H9 (cell line): ENCODE measurements around the gene ZNF425. TPM values are rescaled to one million over a fixed set of nuclear protein-coding genes. Genes with fewer than 3 reads are reported as not detected.

Experiments used
- DNase-seq: peaks from one replicate; pipeline ENCODE4 v3.0.0-alpha.2; 2017
- H2AFZ ChIP-seq: one replicate; pipeline ENCODE4 v1.6.1; 2013; ENCODE audit warnings: mild to moderate bottlenecking, low read length, control low read depth, moderate library complexity
- H2AK5ac ChIP-seq: 2 replicates; pipeline ENCODE4 v1.6.1; 2013; ENCODE audit warnings: low read length, control low read depth, mixed read lengths; ENCODE audit not compliant: insufficient read length
- H2BK120ac ChIP-seq: one replicate; pipeline ENCODE4 v1.6.1; 2013; ENCODE audit warnings: low read depth, mild to moderate bottlenecking, low read length, control low read depth, inconsistent platforms; ENCODE audit not compliant: poor library complexity, severe bottlenecking
- H2BK12ac ChIP-seq: 2 replicates; pipeline ENCODE4 v1.6.1; 2013; ENCODE audit warnings: low read length, control low read depth, mixed read lengths, low read depth; ENCODE audit not compliant: insufficient read length
- H2BK15ac ChIP-seq: 2 replicates; pipeline ENCODE4 v1.6.1; 2013; ENCODE audit warnings: low read depth, low read length, control low read depth
- H2BK20ac ChIP-seq: one replicate; pipeline ENCODE4 v1.6.1; 2013; ENCODE audit warnings: low read depth, mild to moderate bottlenecking, low read length, control low read depth, inconsistent platforms; ENCODE audit not compliant: poor library complexity, severe bottlenecking
- H2BK5ac ChIP-seq: 2 replicates; pipeline ENCODE4 v1.6.1; 2013; ENCODE audit warnings: low read length, control low read depth, mixed read lengths; ENCODE audit not compliant: insufficient read length
- H3K14ac ChIP-seq: 2 replicates; pipeline ENCODE4 v1.6.1; 2013; ENCODE audit warnings: low read length, control low read depth; ENCODE audit not compliant: insufficient read depth
- H3K18ac ChIP-seq: 2 replicates; pipeline ENCODE4 v1.6.1; 2013; ENCODE audit warnings: low read depth, mild to moderate bottlenecking, mixed read lengths, low read length, control low read depth; ENCODE audit not compliant: insufficient read length
- H3K23ac ChIP-seq: 2 replicates; pipeline ENCODE4 v1.6.1; 2013; ENCODE audit warnings: low read length, control low read depth, mixed read lengths, low read depth; ENCODE audit not compliant: insufficient read length
- H3K23me2 ChIP-seq: 2 replicates; pipeline ENCODE4 v1.6.1; 2013; ENCODE audit warnings: low read depth, mild to moderate bottlenecking, mixed read lengths, low read length, control low read depth; ENCODE audit not compliant: insufficient read length, poor library complexity, severe bottlenecking
- H3K27ac ChIP-seq: 2 replicates; pipeline ENCODE4 v1.5.1; 2013; ENCODE audit warnings: low read length, control low read depth, mixed read lengths, low read depth; ENCODE audit not compliant: insufficient read length
- H3K27me3 ChIP-seq: 2 replicates; pipeline ENCODE4 v1.6.1; 2013; ENCODE audit warnings: low read length, control low read depth, inconsistent platforms; ENCODE audit not compliant: insufficient read depth
- H3K4ac ChIP-seq: 2 replicates; pipeline ENCODE4 v1.6.1; 2013; ENCODE audit warnings: low read depth, mild to moderate bottlenecking, control low read depth, inconsistent platforms, low read length, moderate library complexity
- H3K4me1 ChIP-seq: 2 replicates; pipeline ENCODE4 v1.6.1; 2013; ENCODE audit warnings: low read length, control low read depth, inconsistent platforms; ENCODE audit not compliant: insufficient read depth
- H3K4me2 ChIP-seq: 2 replicates; pipeline ENCODE4 v1.6.1; 2013; ENCODE audit warnings: low read length, control low read depth, mixed read lengths; ENCODE audit not compliant: insufficient read length, insufficient read depth
- H3K56ac ChIP-seq: 2 replicates; pipeline ENCODE4 v1.6.1; 2013; ENCODE audit warnings: low read depth, mild to moderate bottlenecking, mixed read lengths, low read length, control low read depth; ENCODE audit not compliant: insufficient read length
- H3K79me1 ChIP-seq: 2 replicates; pipeline ENCODE4 v1.6.1; 2013; ENCODE audit warnings: low read depth, mild to moderate bottlenecking, moderate library complexity, low read length, control low read depth, inconsistent platforms; ENCODE audit not compliant: insufficient read depth, poor library complexity, severe bottlenecking
- H3K79me2 ChIP-seq: 2 replicates; pipeline ENCODE4 v1.6.1; 2013; ENCODE audit warnings: low read length, control low read depth, inconsistent platforms; ENCODE audit not compliant: insufficient read depth
- H3K9ac ChIP-seq: 2 replicates; pipeline ENCODE4 v1.6.1; 2013; ENCODE audit warnings: low read length, control low read depth, mixed read lengths; ENCODE audit not compliant: insufficient read length; ENCODE audit errors: extremely low read depth
- H3K9me3 ChIP-seq: one replicate; pipeline ENCODE4 v1.6.1; 2013; ENCODE audit warnings: low read depth, low read length, inconsistent platforms; ENCODE audit not compliant: control insufficient read depth
- H3T11ph ChIP-seq: one replicate; pipeline ENCODE4 v1.6.1; 2013; ENCODE audit warnings: mild to moderate bottlenecking, low read length, control low read depth, inconsistent platforms
- H4K20me1 ChIP-seq: one replicate; pipeline ENCODE4 v1.6.1; 2013; ENCODE audit not compliant: control insufficient read depth, insufficient read length, insufficient read depth
- H4K5ac ChIP-seq: 2 replicates; pipeline ENCODE4 v1.6.1; 2013; ENCODE audit warnings: low read depth, mild to moderate bottlenecking, mixed read lengths, low read length, control low read depth; ENCODE audit not compliant: insufficient read length
- H4K8ac ChIP-seq: replicated peaks from 2 replicates; pipeline ENCODE4 v1.6.1; 2013; ENCODE audit warnings: low read length, control low read depth, mixed read lengths, low read depth; ENCODE audit not compliant: insufficient read length
- H4K91ac ChIP-seq: 2 replicates; pipeline ENCODE4 v1.6.1; 2013; ENCODE audit warnings: low read depth, mild to moderate bottlenecking, moderate library complexity, mixed read lengths, low read length, control low read depth; ENCODE audit not compliant: insufficient read length
- H3K27ac Mint-ChIP-seq, 3 experiments: 2 replicates in 2 of 3; 3 replicates in 1 of 3; pipeline ENCODE4 v1.8.0; 2020 to 2021; ENCODE audit warnings: mixed read lengths in 3 of 3, mild to moderate bottlenecking in 1 of 3, moderate library complexity in 1 of 3
- H3K27me3 Mint-ChIP-seq: 2 replicates; pipeline ENCODE4 v1.8.0; 2021; ENCODE audit warnings: low read depth, mild to moderate bottlenecking, moderate library complexity, mixed read lengths
- H3K36me3 Mint-ChIP-seq, 3 experiments: 2 replicates in 2 of 3; 3 replicates in 1 of 3; pipeline ENCODE4 v1.8.0; 2020 to 2021; ENCODE audit warnings: low read depth in 3 of 3, mixed read lengths in 3 of 3; ENCODE audit not compliant: insufficient read depth in 1 of 3
- H3K4me1 Mint-ChIP-seq, 2 experiments: 2 replicates each; pipeline ENCODE4 v1.8.0; 2020; ENCODE audit warnings: mixed read lengths in 2 of 2
- H3K4me3 Mint-ChIP-seq, 2 experiments: 2 replicates in 1 of 2; 3 replicates in 1 of 2; pipeline ENCODE4 v1.8.0; 2020 to 2021; ENCODE audit warnings: mild to moderate bottlenecking in 2 of 2, mixed read lengths in 2 of 2, moderate library complexity in 1 of 2
- H3K9me3 Mint-ChIP-seq, 2 experiments: 2 replicates in 1 of 2; 3 replicates in 1 of 2; pipeline ENCODE4 v1.8.0; 2020; ENCODE audit warnings: mild to moderate bottlenecking in 2 of 2, mixed read lengths in 2 of 2, moderate library complexity in 1 of 2
- CTCF ChIP-seq: fragments of 200-600 bp; sonication (generic); conservative IDR thresholded peaks from 3 replicates; pipeline ENCODE4 v1.8.0; 2021; ENCODE audit warnings: antibody characterized with exemption, mild to moderate bottlenecking
- WGBS: extraction: QIAGEN DNeasy Blood & Tissue Kit; methylation state at CpG from one replicate; pipeline ENCODE4 v1.1.7; 2013; ENCODE audit warnings: missing lambda C conversion rate, low lambda C conversion rate, mixed read lengths; ENCODE audit not compliant: insufficient read length; ENCODE audit errors: extremely low coverage; 5-methylcytosine and 5-hydroxymethylcytosine counted together
- total RNA-seq: library from RNA; stranded (reverse); gene quantifications from 2 replicates; pipeline ENCODE4 v1.2.1, GENCODE V29; 2021

Gene ZNF425
- total RNA-seq, 1 experiment from 2014 or later: 5.4 TPM

GRCh38 chr7:149084407-149084806, 41.7 kb downstream of the ZNF425 start:
- peaks cover 2% of the 10 kb centered on the region; the same call in 1 of the 2 replicates for H3K79me2 ChIP-seq
- H3K27me3 ChIP-seq: no peaks in the 10 kb centered on the region
- no peaks in the 10 kb centered on the region for H3K23me2 ChIP-seq
- no peak overlapping the region for H3K9ac ChIP-seq
- H3K4ac ChIP-seq: no peak overlapping the region
- Mint-ChIP-seq H3K27me3 (no peaks in the 10 kb centered on the region), H3K4me3 (no peak overlapping the region), H3K4me1 (peaks cover 3 to 8% of the 10 kb centered on the region in 2 experiments; a peak in 3 of 4 replicates), H3K9me3 (peaks cover 30 to 31% of the 10 kb centered on the region in 2 experiments), H3K27ac (no peak overlapping the region), H3K36me3 (peaks cover 54 to 59% (median 57%) of the 10 kb centered on the region in 3 experiments)
- no peak overlapping the region for H2BK120ac ChIP-seq
- no peak overlapping the region for H4K5ac ChIP-seq
- no peak overlapping the region for H2BK20ac ChIP-seq
- no peak overlapping the region for H2AK5ac ChIP-seq
- H3T11ph ChIP-seq: no peak overlapping the region
- DNase-seq: no peak
- no peak overlapping the region for H2BK5ac ChIP-seq
- TF ChIP-seq CTCF: no peak
- H3K56ac ChIP-seq: no peak overlapping the region
- H3K4me1 ChIP-seq: 0 out of 2 replicates have a peak, but pooled peaks cover 2% of the 10 kb centered on the region
- H3K4me2 ChIP-seq: no peak overlapping the region
- H3K79me1 ChIP-seq: peaks cover 7% of the 10 kb centered on the region
- no peak overlapping the region for H3K27ac ChIP-seq
- no peak overlapping the region for H3K18ac ChIP-seq
- no peaks in the 10 kb centered on the region for H3K9me3 ChIP-seq
- H4K8ac ChIP-seq: no peak overlapping the region
- H2BK12ac ChIP-seq: no peak overlapping the region
- WGBS: no CpG with 5 or more reads among the region's 2 CpGs
- H3K23ac ChIP-seq: no peak overlapping the region
- H3K14ac ChIP-seq: no peak overlapping the region
- H2AFZ ChIP-seq: no peak overlapping the region
- H2BK15ac ChIP-seq: no peak overlapping the region
- H4K91ac ChIP-seq: no peak overlapping the region
- no peaks in the 10 kb centered on the region for H4K20me1 ChIP-seq
